ENCODE data around the gene HOMER1.

- TF ChIP-seq CTCF (IDR thresholded peaks at IDR 0.05): no peak
- no peak for TF ChIP-seq EZH2 (IDR thresholded peaks at IDR 0.05)
- TF ChIP-seq EZH2phosphoT487 (IDR thresholded peaks at IDR 0.05): no peak
These were observed 26.7 kb downstream of the HOMER1 start for GRCh38 chr5:79487251-79487650.
